HG03469 (cell line): ENCODE measurements around the gene PPP1R9A.

Experiments used
- ATAC-seq: cut with Tn5 transposase; IDR thresholded peaks from one replicate; pipeline ENCODE4 v1.9.1; 2021; ENCODE audit warnings: mild to moderate bottlenecking, moderate library complexity, moderate number of reproducible peaks; ENCODE audit not compliant: unreplicated experiment

The PPP1R9A gene

DNA sequence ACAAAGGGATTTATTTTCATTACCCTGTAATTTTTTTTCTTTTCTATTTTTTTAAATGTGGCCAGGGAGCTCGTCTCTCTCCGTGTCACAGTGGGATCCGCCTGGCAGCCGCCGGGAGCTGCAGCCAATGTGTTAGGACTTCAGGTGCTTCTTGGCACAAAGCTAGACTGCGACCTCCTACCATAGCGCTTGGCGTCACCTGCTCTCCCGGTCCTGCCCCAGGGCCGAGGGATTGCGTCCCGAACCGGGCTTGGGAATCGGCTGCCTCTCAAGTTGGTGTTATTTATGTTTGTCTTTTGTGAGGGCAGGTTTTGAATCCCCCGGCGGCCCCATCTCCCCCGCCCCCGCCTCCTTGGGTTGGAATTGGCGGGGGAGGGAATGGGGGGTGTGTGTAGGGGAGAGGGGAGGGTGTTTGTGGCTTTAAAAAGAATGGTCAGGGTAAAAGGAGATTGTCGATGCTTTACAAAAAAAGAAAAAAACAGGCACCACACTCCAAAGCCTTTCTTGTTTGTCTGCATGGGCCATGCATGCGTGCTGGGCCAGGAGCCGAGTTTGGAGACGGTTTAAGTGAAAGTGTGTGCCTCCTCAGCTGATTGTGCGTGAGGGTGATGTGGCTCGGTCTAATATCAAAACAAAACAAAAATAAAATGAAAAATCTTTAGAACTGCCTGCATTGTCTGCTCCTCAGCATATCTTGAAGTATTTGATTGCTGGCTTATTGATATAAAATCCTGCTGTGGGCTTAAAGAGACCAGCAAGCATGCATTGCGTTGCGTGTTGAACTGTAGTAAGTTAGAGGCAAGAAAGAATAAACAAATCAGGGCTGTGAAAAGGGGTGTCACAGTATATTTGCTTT lies 1.2 kb downstream of the PPP1R9A start:
- no peak for ATAC-seq

DNA sequence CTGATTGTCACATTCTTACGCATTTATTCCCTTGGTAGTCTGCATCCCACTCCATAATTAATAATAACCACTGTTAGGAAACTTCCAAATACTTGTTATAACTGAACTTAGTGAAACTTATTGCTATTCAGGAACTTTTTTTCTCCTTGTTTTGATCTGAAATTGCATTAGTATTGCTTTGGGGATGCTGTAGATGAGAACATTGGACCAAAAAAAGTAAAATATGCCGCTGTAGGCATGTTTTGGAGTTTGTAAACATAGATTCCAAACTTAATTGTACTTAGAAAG lies 1.7 kb downstream of the PPP1R9A start:
- no peak for ATAC-seq

GRCh38 chr7:94912085-94912484 lies 4.7 kb downstream of the PPP1R9A start:
- ATAC-seq = no peak

DNA sequence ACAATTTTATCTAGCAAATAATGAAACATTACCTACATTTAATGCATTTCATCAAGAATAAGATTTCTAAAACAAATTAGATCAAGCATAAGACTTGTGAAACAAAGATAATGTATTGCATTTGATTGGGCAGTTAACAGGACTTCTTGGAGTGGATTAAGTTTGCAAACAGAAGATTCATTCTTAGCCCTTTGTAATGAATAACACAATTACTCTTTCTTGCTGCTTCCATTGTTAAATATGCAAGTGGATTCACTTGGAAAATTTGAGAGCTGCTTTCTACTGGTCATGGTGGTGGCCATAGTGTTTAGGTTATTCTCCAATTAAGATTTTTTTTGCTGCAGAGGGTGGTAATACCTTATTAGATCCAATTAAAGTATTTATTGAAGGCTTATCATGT lies 6.0 kb downstream of the PPP1R9A start:
- no peak for ATAC-seq

DNA sequence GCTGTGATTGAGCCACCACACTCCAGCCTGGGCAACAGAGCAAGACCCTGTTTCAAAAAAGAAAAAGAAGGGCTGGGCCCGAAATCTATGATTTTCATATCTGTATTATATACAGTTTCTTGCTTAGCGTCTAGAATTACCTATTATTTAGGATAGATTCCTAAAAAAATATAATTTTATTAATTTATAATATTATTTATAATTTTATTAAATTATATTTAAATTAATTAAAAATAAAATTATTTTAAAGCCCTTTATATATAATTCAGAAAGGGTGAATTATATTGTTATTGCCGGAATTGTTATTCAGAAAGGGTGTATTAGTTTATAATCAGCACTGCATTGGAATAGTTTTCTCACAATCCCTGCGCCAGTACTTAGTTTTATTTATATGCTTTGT lies 14.5 kb downstream of the PPP1R9A start:
- ATAC-seq = no peak

DNA sequence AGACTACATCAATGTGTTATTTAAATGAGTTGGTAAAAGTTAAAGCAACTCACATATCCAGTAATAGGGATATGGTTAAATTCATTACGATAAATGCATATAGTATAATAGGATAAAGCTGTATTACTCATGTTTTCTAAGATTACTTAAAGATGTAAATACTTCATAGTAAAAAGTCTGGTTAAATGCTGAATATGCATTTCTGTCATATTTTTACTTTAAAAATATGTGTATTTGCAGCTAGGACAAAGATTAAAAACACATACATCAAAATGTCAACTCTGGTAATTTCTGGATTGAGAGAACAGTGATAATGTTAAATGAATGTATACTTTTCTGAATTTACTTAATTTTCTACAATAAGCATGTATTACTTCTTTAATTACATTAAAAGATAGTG lies 15.1 kb downstream of the PPP1R9A start:
- no peak for ATAC-seq

DNA sequence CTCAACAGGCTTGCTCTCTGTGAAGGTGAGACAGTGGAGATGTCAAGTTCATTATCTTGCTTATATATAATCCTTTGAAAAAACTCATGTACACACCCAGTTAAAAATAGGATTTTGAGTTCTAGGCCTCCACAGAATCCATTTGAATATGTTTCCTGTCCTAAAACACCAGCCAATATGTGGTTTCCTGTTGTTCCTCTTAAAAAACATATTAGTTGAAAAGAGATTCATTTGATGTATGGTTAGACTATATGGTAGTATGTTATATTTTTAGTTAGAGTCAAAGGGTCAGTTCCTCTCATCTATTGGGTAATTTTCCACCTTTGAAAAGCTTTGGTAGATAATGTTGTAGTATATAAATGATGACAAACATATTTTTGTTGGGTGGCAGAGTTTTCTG lies 16.0 kb downstream of the PPP1R9A start:
- ATAC-seq = no peak

DNA sequence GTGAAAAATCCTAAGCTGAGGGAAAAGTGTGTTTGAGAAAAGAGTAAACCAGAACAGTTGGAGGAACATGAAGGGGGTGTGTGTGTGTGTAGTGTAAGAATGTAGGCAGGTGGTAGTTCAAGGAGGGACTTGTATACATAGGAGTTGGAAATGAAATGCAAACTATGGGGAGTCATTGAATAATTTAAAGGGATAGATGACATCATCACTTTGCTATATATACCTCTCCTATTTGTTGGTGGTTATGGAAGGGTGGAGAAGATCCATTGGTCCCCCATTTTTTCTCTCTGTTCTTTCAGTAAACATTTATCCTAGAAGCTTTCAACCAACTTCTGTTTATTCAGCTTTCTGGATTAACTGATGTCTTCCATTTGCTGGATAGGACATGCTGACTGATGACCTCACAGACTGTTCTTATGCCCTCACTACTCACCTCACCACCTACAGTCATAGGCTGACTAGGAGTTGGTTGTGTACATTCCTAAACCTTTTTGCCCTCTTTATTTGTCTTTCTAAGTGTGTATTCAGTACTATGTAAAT lies 20.8 kb downstream of the PPP1R9A start:
- ATAC-seq = no peak

DNA sequence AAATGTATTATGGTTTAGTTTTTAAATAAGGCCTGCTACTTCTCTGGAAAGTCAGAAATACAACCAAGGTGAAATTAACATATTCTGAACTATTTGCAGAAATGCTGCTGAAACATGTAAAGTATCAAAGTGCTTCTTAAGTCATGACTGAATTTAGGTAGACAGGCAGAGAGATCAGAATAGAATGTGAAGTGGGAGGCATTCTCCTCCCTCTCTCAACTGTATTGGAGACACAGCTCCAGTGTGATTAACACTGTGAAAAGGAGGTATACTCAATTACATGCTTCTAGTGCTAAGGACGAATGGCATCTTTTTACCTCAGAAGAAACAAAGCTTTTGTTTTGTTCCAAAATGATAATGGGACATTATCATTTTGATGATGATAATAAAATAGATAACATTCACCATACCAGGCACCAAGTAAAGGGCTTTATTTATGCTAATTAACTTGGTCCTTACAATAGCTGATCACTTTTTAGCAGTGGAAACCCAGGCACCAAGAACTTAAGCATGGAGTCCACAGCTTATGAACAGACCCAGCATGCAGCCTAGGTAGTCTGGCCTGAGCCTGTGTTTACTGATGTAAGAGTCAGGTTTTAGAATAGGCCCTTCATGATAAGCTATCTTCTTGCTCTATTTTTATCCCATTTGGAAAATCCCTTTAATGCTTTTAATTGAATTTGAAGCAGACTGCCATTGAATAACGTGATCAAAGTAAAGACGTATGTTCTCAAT lies 26.0 kb downstream of the PPP1R9A start:
- ATAC-seq = no peak

DNA sequence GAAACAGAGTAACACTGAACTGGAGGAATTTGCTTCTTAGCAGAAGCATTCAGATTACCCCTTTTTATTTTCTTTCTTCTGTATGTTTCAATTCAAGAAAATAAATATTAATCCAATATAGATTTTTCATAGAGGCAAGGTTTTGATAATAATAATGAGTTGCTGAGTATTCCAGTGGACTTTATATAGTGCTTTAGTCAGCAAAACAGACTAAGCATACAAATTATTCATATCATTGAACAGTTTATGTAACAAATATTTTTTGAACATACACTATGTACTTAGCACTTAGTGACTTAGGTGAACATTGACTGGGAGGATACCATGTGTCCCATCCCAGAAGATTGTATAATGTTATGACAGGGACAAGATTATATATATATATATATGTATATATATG lies 32.0 kb downstream of the PPP1R9A start:
- ATAC-seq = no peak

DNA sequence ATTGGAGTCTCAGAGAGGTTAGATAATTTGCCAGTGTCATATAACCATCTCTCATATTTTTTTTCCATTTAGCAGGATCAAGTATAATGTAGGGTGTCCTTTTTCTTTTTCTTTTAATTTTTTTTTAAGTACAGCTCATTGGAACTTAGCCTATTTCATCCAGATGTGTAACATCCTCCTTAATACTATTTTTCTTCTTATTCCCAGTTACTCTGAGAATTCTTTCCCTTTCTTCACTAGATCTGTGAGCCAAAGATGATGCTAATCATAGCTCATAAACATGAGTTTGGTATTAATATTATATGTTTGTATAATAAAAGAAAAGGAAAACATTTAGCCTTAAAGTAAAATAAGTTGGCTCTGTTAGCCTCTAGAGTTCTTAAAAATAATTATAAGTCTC lies 32.8 kb downstream of the PPP1R9A start:
- ATAC-seq = no peak

GRCh38 chr7:94941844-94942632 lies 34.6 kb downstream of the PPP1R9A start:
- no peak for ATAC-seq

GRCh38 chr7:94943134-94943533 lies 35.7 kb downstream of the PPP1R9A start:
- ATAC-seq = no peak

DNA sequence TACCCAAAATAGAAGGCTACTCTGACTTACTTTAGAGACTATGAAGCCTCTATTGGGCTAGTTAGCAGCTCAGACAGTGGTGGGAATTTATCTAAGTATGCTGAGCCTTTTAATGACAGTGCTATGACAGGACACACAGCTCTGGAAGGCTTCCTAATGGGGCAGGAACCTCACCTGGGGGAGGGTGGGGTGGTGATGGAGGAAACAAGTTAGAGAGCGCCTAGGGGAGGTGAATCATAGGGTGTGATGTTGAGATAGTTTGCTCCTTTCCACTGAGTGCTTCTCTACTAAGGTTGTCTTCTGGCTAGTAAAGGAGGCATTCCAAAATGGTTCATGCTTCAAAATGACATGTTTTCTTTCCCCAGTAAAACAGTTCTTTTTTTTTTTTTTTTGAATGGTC lies 42.1 kb downstream of the PPP1R9A start:
- no peak for ATAC-seq

GRCh38 chr7:94955807-94956206 lies 48.4 kb downstream of the PPP1R9A start:
- ATAC-seq = no peak

GRCh38 chr7:94957061-94957460 lies 49.7 kb downstream of the PPP1R9A start:
- ATAC-seq = no peak

DNA sequence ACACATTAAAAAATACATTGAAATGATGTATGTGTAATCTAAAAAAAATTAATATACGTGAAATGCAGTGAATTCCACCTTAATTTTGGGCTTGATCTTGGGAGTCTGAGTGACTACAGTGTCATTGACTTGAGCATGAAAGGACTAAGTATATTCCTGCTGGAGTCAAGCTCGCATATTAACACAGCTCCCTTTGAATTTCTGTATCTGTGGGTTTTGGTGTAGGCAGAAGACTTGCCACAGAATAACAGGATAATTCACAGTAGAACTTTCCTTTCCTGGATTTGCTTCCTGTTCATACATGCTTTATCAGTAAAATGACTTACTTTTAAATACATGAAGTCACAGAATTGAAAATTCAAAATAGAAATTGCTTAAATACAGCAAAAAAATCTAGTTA lies 55.3 kb downstream of the PPP1R9A start:
- no peak for ATAC-seq

DNA sequence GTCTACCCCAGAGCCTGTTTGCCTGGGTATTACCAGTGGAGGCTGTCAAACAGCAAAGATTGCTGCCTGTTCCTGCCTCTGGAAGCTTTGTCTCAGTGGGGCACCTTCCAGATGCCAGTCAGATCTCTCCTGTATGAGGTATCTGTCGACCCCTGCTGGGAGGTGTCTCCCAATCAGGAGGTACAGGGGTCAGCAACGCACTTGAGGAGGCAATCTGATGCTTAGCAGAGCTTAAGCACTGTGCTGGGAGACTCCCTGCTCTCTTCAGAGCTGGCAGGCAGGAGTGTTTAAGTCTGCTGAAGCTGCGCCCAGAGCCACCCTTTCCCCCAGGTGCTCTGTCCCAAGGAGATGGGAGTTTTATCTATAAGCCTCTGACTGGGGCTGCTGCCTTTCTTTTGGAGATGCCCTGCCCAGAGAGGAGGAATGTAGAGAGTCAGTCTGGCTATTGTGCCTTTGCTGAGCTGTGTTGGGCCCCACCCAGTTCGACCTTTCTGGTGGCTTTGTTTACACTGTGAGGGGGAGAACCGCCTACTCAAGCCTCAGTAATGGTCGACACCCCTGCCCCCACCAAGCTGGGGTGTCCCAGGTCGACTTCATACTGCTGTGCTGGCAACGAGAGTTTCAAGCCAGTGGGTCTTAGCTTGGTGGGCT lies 62.2 kb downstream of the PPP1R9A start:
- ATAC-seq = no peak

- no peak for ATAC-seq
Measured at GRCh38 chr7:94970085-94970576, 62.7 kb downstream of the PPP1R9A start.

DNA sequence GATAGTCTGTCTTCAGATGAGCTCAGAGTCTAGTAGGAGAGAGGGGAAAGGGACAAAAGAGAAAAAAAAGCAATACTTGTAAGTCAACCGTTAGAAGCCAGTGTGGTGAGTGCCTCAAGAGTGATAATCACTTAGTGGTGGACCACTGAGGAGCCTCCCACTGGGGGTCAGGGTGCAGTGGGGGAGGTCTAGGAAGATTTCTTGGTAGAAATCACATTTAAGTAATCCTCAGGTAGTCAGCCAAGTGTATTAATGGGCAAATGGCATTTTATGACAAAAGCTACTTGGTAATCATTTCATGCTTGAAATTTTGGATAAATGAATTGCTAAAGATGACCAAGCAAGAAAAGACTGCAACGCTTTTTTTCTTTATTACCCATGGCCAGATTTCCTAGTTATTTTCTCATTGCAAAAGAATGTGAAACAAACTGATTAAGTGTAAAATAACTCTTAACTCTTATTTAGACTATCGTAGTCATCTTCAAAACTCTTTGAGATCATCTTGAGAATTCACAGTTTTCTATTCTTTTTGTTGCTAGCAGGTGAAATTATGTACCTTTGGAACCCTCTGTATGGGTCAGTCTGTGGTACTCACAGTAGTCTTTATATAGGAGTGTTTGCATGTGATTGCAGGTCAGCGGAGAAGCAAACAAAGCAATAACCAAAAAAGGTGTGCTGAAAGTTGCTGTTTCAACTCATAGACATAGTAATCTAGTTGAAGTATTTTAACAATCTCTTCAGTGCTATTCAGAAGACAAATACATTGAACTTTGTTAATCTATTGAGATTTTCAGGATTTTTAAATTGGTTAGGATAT lies 63.9 kb downstream of the PPP1R9A start:
- ATAC-seq = no peak
